LNCaP clone FGC (cell line): ENCODE measurements around the gene RABL3.
"Not testable (repeated sequence)": the region's sequence is repeated elsewhere in the genome, so short reads cannot be mapped to it uniquely, and the experiment has no call there.

ENCODE experiments used
- DNase-seq: peaks from one replicate; pipeline ENCODE4 v3.0.0-alpha.2; 2011; ENCODE audit warnings: low read depth
- H3K4me3 ChIP-seq: 2 replicates; pipeline ENCODE4 v1.5.1; 2011; ENCODE audit warnings: mild to moderate bottlenecking, low read depth, low read length, control low read depth
- CTCF ChIP-seq: IDR thresholded peaks from 2 replicates; pipeline ENCODE4 v1.5.1; 2012; ENCODE audit warnings: mild to moderate bottlenecking; ENCODE audit not compliant: control insufficient read depth, insufficient read depth; ENCODE audit errors: extremely low read depth

The RABL3 gene

GRCh38 chr3:120752230-120752629 lies 9.9 kb upstream of the RABL3 start:
- H3K4me3 ChIP-seq, result no peak overlapping the region
- DNase-seq, result no peak
- TF ChIP-seq CTCF, result no peak

GRCh38 chr3:120749843-120750242 lies 7.5 kb upstream of the RABL3 start:
- H3K4me3 ChIP-seq, result no peak overlapping the region
- TF ChIP-seq CTCF, result no peak
- no peak for DNase-seq

GRCh38 chr3:120745466-120745865 lies 3.1 kb upstream of the RABL3 start:
- no peak for TF ChIP-seq CTCF

GRCh38 chr3:120743556-120744195 lies 1.4 kb upstream of the RABL3 start:
- no peak for DNase-seq
- H3K4me3 ChIP-seq, result peak overlapping the region; percentile 99
- TF ChIP-seq CTCF, result no peak

More at GRCh38 chr3:120745466-120745865, 3.1 kb upstream of the RABL3 start:
- no peak for DNase-seq
- H3K4me3 ChIP-seq, result no peak overlapping the region

GRCh38 chr3:120742849-120743365 lies 591 bp upstream of the RABL3 start:
- peak overlapping the region; percentile 99 for H3K4me3 ChIP-seq
- no peak for DNase-seq
- no peak for TF ChIP-seq CTCF

- no peak for TF ChIP-seq CTCF
- H3K4me3 ChIP-seq, result peak overlapping the region; percentile 99
- DNase-seq, result no peak
Measured at GRCh38 chr3:120741837-120742197, 499 bp downstream of the RABL3 start.

GRCh38 chr3:120741320-120741719 lies 996 bp downstream of the RABL3 start:
- no peak for DNase-seq
- H3K4me3 ChIP-seq, result peak overlapping the region; percentile 99
- TF ChIP-seq CTCF, result no peak

GRCh38 chr3:120738006-120738405 lies 4.3 kb downstream of the RABL3 start:
- not testable (repeated sequence) for DNase-seq, H3K4me3 ChIP-seq
